ENCODE data around the gene TBXAS1.

The TBXAS1 gene

DNA sequence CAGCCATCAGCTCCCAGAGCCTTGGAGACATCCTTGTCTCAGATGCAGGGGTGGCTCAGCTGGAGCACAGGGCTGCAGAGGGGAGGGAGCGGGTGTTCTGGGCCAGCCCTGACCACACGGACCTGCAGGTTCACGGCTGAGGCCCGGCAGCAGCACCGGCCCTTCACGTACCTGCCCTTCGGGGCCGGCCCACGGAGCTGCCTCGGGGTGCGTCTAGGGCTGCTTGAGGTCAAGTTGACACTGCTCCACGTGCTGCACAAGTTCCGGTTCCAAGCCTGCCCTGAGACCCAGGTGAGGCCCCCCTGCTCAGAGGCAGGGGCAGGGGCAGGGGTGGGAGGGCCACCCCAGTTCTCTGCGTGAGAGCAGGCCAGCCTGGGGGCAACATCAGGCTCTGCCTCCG lies 188.5 kb downstream of the TBXAS1 start:
- no peak overlapping the region for H3K9ac ChIP-seq (ENCODE audit: low read depth in 1 of 2, low read length in 2 of 2)
- peaks cover 0 to 8% of the 10 kb centered on the region in 2 donors for H3K4me1 ChIP-seq (ENCODE audit: control insufficient read depth in 1 of 2, insufficient read depth in 2 of 2, low read length in 2 of 2)
- H3K4me3 ChIP-seq (ENCODE audit: low read depth in 1 of 2, low read length in 2 of 2), result no peak overlapping the region
- H3K36me3 ChIP-seq (ENCODE audit: control insufficient read depth in 1 of 2, insufficient read depth in 2 of 2, low read length in 2 of 2), result peaks cover 0 to 1% of the 10 kb centered on the region in 2 donors
- H3K27me3 ChIP-seq (ENCODE audit: control insufficient read depth in 1 of 2, insufficient read depth in 2 of 2, low read length in 2 of 2), result no peaks in the 10 kb centered on the region
- peak overlapping the region; percentile 10 for H3K27ac ChIP-seq (ENCODE audit: low read depth, low read length)
- no peaks in the 10 kb centered on the region for H3K9me3 ChIP-seq (ENCODE audit: control insufficient read depth in 1 of 2, low read length in 2 of 2)

DNA sequence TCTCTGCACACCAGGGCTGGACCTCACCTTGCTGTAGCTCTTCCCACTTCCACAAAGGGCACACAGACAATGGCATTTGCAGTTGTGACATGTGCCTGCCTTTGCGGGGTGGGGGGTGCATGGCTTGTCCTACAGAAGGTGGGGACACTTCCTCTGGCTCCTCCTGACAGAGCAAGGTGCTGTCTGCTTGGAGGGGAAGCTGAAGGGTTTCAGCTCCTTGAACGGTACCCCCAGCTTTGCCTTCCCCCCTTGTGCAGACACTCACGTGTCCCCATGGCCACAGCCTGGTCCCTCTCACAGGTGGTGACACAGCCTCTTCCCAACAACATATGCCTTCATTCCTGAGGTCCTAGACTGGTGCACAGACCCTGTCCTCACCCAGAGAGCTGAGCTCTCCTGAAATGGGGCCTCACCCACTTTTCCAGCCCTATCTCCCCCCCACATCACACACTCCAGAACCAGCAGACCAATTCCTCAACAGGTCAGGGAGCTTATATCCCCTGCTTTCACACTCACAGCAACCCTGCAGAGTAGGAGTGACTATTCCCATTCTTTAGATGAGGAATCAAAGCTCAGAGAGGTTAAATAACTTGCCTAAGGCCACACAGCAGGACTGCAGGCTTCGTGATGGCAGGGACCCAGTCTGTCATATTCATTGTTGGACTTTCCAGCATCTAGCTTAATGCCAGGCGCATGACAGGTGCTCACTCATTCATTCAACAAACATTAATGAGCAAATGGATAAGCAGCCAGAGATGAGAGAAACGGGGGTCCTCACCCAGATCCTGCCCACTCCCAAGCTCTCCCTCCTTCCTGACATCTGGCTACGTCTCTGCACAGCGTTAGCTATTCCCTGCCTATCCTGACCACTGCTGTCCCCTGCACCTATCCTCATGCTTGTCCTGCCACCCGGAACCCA lies 189.3 kb downstream of the TBXAS1 start:
- no peak overlapping the region for H3K9ac ChIP-seq (ENCODE audit: low read depth in 1 of 2, low read length in 2 of 2)
- H3K4me3 ChIP-seq (ENCODE audit: low read depth in 1 of 2, low read length in 2 of 2), result no peak overlapping the region
- peaks cover 0 to 8% of the 10 kb centered on the region in 2 donors for H3K4me1 ChIP-seq (ENCODE audit: control insufficient read depth in 1 of 2, insufficient read depth in 2 of 2, low read length in 2 of 2)
- no peaks in the 10 kb centered on the region for H3K9me3 ChIP-seq (ENCODE audit: control insufficient read depth in 1 of 2, low read length in 2 of 2)
- H3K27ac ChIP-seq (ENCODE audit: low read depth, low read length), result no peak overlapping the region
- peaks cover 8 to 9% of the 10 kb centered on the region in 2 donors for H3K36me3 ChIP-seq (ENCODE audit: control insufficient read depth in 1 of 2, insufficient read depth in 2 of 2, low read length in 2 of 2)
- H3K27me3 ChIP-seq (ENCODE audit: control insufficient read depth in 1 of 2, insufficient read depth in 2 of 2, low read length in 2 of 2), result no peaks in the 10 kb centered on the region

DNA sequence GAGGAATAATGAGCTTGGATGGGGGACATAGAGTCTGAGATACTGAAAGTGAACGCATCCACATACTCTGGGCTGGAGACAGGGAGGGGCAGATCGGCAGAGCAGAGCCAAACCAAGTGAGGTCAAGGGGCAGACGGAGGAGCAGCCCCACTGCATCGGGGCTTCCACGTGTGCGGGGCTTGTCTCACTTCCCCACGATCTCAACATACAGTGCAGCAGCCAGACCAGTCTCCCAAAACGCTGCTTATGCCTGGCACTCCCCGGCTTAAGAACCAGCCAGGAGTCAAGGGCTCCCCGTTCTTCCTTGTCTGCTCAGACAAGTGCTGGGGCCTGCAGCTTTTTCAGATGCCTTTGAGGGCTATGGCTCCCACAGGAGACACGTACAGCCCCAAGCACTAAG lies 190.1 kb downstream of the TBXAS1 start:
- H3K4me1 ChIP-seq (ENCODE audit: control insufficient read depth in 1 of 2, insufficient read depth in 2 of 2, low read length in 2 of 2), result peaks cover 0 to 8% of the 10 kb centered on the region in 2 donors
- no peak overlapping the region for H3K27ac ChIP-seq (ENCODE audit: low read depth, low read length)
- no peaks in the 10 kb centered on the region for H3K27me3 ChIP-seq (ENCODE audit: control insufficient read depth in 1 of 2, insufficient read depth in 2 of 2, low read length in 2 of 2)
- H3K9ac ChIP-seq (ENCODE audit: low read depth in 1 of 2, low read length in 2 of 2), result no peak overlapping the region
- H3K4me3 ChIP-seq (ENCODE audit: low read depth in 1 of 2, low read length in 2 of 2), result no peak overlapping the region
- peaks cover 13 to 16% of the 10 kb centered on the region in 2 donors for H3K36me3 ChIP-seq (ENCODE audit: control insufficient read depth in 1 of 2, insufficient read depth in 2 of 2, low read length in 2 of 2)
- no peaks in the 10 kb centered on the region for H3K9me3 ChIP-seq (ENCODE audit: control insufficient read depth in 1 of 2, low read length in 2 of 2)

DNA sequence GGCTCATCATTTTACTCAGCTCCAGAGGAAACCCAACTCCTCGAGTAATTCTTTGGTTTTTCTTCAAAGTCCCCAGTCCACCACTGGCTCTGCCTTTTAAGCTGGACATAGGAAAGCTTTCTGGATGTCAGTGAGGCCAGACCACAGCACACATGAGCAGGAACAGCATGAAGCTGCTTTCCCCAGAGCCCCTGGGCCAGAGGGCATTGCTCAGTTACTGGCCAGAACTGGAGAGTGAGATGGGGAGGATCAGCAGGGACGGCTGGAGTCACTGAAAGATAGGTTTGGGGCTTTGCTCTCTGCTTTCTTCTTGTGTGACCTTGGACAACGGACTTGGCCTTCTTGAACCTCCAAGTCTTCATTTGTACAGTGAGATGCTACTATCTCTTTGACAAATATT lies 190.5 kb downstream of the TBXAS1 start:
- Histone ChIP-seq H3K9ac (ENCODE audit: low read depth in 1 of 2, low read length in 2 of 2) (no peak overlapping the region), H3K27me3 (ENCODE audit: control insufficient read depth in 1 of 2, insufficient read depth in 2 of 2, low read length in 2 of 2) (no peaks in the 10 kb centered on the region), H3K36me3 (ENCODE audit: control insufficient read depth in 1 of 2, insufficient read depth in 2 of 2, low read length in 2 of 2) (peaks cover 13 to 19% of the 10 kb centered on the region in 2 donors), H3K9me3 (ENCODE audit: control insufficient read depth in 1 of 2, low read length in 2 of 2) (no peaks in the 10 kb centered on the region), H3K4me3 (ENCODE audit: low read depth in 1 of 2, low read length in 2 of 2) (no peak overlapping the region), H3K27ac (ENCODE audit: low read depth, low read length) (no peak overlapping the region), H3K4me1 (ENCODE audit: control insufficient read depth in 1 of 2, insufficient read depth in 2 of 2, low read length in 2 of 2) (peaks cover 0 to 8% of the 10 kb centered on the region in 2 donors)

DNA sequence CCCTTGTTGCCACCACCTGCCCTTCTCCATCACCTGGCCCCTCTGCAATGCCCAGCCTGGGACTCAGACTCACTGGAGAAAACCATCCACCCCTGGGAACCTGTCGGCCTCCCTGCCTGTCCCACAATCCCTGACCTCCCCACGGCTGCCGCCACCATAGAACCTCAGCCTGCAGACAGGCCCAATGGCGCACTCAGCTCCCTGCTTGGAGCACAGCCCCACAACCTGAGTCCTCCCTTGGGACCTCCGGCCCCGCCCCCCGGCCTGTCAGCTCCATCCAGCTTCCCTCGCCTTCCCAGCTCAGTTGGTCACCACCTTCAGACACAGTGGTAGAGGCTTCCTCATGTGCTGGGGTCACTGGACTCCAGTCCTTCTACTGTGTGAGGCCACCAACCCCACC lies 192.5 kb downstream of the TBXAS1 start:
- Histone ChIP-seq H3K4me1 (ENCODE audit: control insufficient read depth in 1 of 2, insufficient read depth in 2 of 2, low read length in 2 of 2) (peaks cover 0 to 8% of the 10 kb centered on the region in 2 donors), H3K4me3 (ENCODE audit: low read depth in 1 of 2, low read length in 2 of 2) (no peak overlapping the region), H3K27me3 (ENCODE audit: control insufficient read depth in 1 of 2, insufficient read depth in 2 of 2, low read length in 2 of 2) (no peaks in the 10 kb centered on the region), H3K27ac (ENCODE audit: low read depth, low read length) (no peak overlapping the region), H3K9ac (ENCODE audit: low read depth in 1 of 2, low read length in 2 of 2) (no peak overlapping the region), H3K9me3 (ENCODE audit: control insufficient read depth in 1 of 2, low read length in 2 of 2) (no peaks in the 10 kb centered on the region), H3K36me3 (ENCODE audit: control insufficient read depth in 1 of 2, insufficient read depth in 2 of 2, low read length in 2 of 2) (peaks cover 26 to 39% of the 10 kb centered on the region in 2 donors)

DNA sequence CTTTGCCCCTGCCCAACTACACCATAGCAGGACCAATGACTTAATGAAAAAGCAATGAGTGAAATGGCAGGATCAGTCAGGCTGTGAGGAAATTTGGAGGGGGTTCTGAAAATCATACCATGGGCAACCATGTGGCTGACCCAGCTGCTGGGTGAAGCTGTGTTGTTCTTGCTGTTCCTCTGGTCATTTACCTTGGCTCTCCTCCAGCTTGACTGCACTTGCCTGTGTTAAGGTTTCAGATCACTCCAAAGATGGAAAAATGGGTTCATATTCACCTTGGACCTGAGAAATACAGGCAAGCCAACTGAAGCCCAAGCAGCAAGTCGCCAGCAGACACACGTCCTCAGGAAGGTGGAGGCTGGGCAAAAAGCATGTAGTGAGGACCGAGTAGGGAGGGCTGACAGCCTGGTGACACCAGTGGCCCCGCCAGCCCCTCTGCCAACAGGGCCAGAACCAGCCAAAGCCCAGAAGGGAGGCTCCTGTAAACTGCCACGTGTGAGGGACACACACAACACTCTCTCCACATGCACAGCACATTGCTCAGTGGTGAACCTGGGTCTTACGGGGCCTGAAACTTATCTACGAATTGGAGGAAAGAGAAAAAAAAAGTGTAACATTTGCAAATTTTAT lies 193.6 kb downstream of the TBXAS1 start:
- Histone ChIP-seq H3K36me3 (ENCODE audit: control insufficient read depth in 1 of 2, insufficient read depth in 2 of 2, low read length in 2 of 2) (peaks cover 37 to 50% of the 10 kb centered on the region in 2 donors), H3K4me1 (ENCODE audit: control insufficient read depth in 1 of 2, insufficient read depth in 2 of 2, low read length in 2 of 2) (peaks cover 0 to 8% of the 10 kb centered on the region in 2 donors), H3K27me3 (ENCODE audit: control insufficient read depth in 1 of 2, insufficient read depth in 2 of 2, low read length in 2 of 2) (no peaks in the 10 kb centered on the region), H3K4me3 (ENCODE audit: low read depth in 1 of 2, low read length in 2 of 2) (no peak overlapping the region), H3K9me3 (ENCODE audit: control insufficient read depth in 1 of 2, low read length in 2 of 2) (no peaks in the 10 kb centered on the region), H3K27ac (ENCODE audit: low read depth, low read length) (no peak overlapping the region), H3K9ac (ENCODE audit: low read depth in 1 of 2, low read length in 2 of 2) (no peak overlapping the region)

DNA sequence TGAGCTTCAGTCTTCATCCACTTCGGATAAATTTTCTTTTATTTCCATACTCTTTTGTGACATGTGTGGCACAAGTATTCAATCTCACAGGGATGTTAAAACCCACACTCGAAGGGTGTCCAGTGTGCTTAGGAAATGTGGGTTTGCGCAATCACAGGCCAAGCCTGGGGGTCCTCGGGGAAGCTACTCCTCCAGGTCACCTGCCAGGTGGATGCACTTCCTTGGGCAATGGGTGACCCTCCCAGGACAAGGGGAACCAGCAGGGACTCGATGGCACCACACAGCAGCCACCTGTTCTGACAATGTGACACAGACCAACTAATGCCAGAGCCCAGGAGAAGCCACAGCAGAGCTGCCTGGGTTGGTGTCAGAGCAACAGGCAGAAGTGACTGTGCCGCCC lies 194.7 kb downstream of the TBXAS1 start:
- Histone ChIP-seq H3K9me3 (ENCODE audit: control insufficient read depth in 1 of 2, low read length in 2 of 2) (no peaks in the 10 kb centered on the region), H3K4me3 (ENCODE audit: low read depth in 1 of 2, low read length in 2 of 2) (no peak overlapping the region), H3K36me3 (ENCODE audit: control insufficient read depth in 1 of 2, insufficient read depth in 2 of 2, low read length in 2 of 2) (peaks cover 44 to 60% of the 10 kb centered on the region in 2 donors), H3K9ac (ENCODE audit: low read depth in 1 of 2, low read length in 2 of 2) (no peak overlapping the region), H3K27ac (ENCODE audit: low read depth, low read length) (no peak overlapping the region), H3K27me3 (ENCODE audit: control insufficient read depth in 1 of 2, insufficient read depth in 2 of 2, low read length in 2 of 2) (no peaks in the 10 kb centered on the region), H3K4me1 (ENCODE audit: control insufficient read depth in 1 of 2, insufficient read depth in 2 of 2, low read length in 2 of 2) (peaks cover 0 to 6% of the 10 kb centered on the region in 2 donors)

DNA sequence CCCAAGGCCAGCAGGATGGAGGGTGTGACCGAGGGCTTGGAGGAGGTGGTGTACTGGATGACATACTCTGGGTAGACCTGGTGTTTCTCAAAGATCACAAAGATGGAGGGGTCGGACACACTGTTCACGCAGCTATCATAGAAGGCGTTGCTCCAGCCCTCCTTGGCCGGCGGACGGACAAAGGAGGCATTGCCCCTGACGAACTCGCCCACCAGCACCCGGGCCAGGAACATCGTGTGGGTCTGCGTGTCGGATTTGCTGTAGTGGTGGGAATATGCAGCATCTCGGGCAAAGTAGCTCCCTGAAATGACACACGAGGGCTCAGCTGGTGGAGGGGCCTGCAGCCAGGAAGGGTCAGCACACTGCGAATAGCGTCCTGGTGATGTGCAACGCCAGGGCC lies 195.5 kb downstream of the TBXAS1 start:
- Histone ChIP-seq H3K9ac (ENCODE audit: low read depth in 1 of 2, low read length in 2 of 2) (no peak overlapping the region), H3K27ac (ENCODE audit: low read depth, low read length) (no peak overlapping the region)

DNA sequence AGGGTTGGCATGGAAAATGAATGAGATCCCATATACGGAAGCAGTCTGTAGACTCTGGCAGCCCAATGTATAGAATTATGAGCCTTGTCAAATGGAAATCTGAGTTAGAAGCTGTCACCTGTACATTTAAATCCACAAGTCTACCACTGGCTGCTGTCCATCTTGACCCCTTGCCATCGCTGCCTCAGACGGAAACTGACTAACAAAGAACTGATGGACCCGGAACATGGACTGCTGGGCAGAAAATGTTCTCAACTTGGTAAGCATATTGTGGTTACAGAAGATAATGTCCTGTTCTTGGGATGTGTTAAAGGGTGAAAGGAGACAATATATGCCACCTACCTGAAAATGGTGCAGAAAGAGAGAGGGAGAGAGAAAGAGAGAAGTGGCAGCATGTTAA lies 196.2 kb downstream of the TBXAS1 start:
- no peak overlapping the region for H3K27ac ChIP-seq (ENCODE audit: low read depth, low read length)
- H3K36me3 ChIP-seq (ENCODE audit: control insufficient read depth in 1 of 2, insufficient read depth in 2 of 2, low read length in 2 of 2), result peaks cover 44 to 61% of the 10 kb centered on the region in 2 donors
- H3K27me3 ChIP-seq (ENCODE audit: control insufficient read depth in 1 of 2, insufficient read depth in 2 of 2, low read length in 2 of 2), result no peaks in the 10 kb centered on the region
- no peak overlapping the region for H3K4me3 ChIP-seq (ENCODE audit: low read depth in 1 of 2, low read length in 2 of 2)
- H3K9me3 ChIP-seq (ENCODE audit: control insufficient read depth in 1 of 2, low read length in 2 of 2), result no peaks in the 10 kb centered on the region
- no peaks in the 10 kb centered on the region for H3K4me1 ChIP-seq (ENCODE audit: control insufficient read depth in 1 of 2, insufficient read depth in 2 of 2, low read length in 2 of 2)
- H3K9ac ChIP-seq (ENCODE audit: low read depth in 1 of 2, low read length in 2 of 2), result no peak overlapping the region

More for the DNA sequence above, 195.5 kb downstream of the TBXAS1 start:
- Histone ChIP-seq H3K36me3 (ENCODE audit: control insufficient read depth in 1 of 2, insufficient read depth in 2 of 2, low read length in 2 of 2) (peaks cover 44 to 61% of the 10 kb centered on the region in 2 donors), H3K4me3 (ENCODE audit: low read depth in 1 of 2, low read length in 2 of 2) (no peak overlapping the region), H3K27me3 (ENCODE audit: control insufficient read depth in 1 of 2, insufficient read depth in 2 of 2, low read length in 2 of 2) (no peaks in the 10 kb centered on the region), H3K4me1 (ENCODE audit: control insufficient read depth in 1 of 2, insufficient read depth in 2 of 2, low read length in 2 of 2) (no peaks in the 10 kb centered on the region), H3K9me3 (ENCODE audit: control insufficient read depth in 1 of 2, low read length in 2 of 2) (no peaks in the 10 kb centered on the region)

DNA sequence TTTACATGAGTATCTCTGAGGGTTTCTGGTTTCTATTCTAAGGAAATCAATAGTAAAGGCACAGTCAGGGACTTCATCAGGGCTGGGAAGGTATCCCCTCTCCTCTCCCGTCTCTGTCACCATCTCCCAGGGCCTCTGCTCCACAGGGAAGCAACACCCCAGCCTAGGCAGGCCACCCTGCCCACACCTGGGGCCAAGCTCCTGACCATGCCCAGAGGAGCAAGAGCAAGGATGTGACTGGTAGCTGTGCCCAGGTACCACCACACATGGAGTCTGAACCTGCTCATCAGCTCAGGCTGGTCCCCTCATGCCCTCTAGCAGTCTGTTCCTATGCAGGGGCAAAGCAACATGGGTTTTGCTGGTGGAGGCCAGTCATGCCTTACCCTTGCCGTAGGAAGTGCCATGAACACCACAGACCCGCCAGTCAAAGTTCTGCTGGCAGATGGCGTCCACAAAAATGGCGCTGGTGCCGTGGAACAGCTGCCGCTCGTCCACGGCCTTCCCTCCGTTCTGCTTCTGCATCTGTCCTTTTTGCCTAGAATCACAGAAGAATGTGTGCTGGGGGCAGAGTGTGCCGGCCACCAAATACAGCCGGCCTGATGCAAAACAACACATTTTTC lies 196.9 kb downstream of the TBXAS1 start:
- Histone ChIP-seq H3K27ac (ENCODE audit: low read depth, low read length) (no peak overlapping the region), H3K27me3 (ENCODE audit: control insufficient read depth in 1 of 2, insufficient read depth in 2 of 2, low read length in 2 of 2) (no peaks in the 10 kb centered on the region), H3K9me3 (ENCODE audit: control insufficient read depth in 1 of 2, low read length in 2 of 2) (no peaks in the 10 kb centered on the region), H3K9ac (ENCODE audit: low read depth in 1 of 2, low read length in 2 of 2) (no peak overlapping the region), H3K36me3 (ENCODE audit: control insufficient read depth in 1 of 2, insufficient read depth in 2 of 2, low read length in 2 of 2) (peaks cover 44 to 61% of the 10 kb centered on the region in 2 donors), H3K4me1 (ENCODE audit: control insufficient read depth in 1 of 2, insufficient read depth in 2 of 2, low read length in 2 of 2) (no peaks in the 10 kb centered on the region), H3K4me3 (ENCODE audit: low read depth in 1 of 2, low read length in 2 of 2) (no peak overlapping the region)

All from duodenal mucosa (tissue), 2 donors.